Measurements from ENCODE around the gene PAM.

DNA sequence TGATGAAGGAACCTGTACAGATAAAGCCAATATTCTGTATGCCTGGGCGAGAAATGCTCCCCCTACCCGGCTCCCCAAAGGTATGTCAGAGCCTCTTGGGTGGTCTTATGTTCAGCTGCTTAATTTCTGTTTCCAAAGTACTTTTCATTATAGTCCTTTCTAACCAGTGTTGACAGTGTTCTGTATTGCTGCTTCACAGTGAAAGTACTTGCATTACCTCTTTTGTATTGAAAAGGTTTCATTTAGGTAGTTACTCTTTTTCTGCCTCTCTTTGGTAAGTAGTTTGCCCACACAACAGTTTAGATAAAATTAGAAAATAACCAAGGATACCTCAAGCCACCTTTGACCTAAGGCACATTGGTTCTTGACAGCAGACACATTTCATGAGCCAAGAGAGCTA is 169.9 kb downstream of the PAM start:
- no peak for TF ChIP-seq POLR2A (IDR thresholded peaks at IDR 0.05)
- TF ChIP-seq, protein P1, sequence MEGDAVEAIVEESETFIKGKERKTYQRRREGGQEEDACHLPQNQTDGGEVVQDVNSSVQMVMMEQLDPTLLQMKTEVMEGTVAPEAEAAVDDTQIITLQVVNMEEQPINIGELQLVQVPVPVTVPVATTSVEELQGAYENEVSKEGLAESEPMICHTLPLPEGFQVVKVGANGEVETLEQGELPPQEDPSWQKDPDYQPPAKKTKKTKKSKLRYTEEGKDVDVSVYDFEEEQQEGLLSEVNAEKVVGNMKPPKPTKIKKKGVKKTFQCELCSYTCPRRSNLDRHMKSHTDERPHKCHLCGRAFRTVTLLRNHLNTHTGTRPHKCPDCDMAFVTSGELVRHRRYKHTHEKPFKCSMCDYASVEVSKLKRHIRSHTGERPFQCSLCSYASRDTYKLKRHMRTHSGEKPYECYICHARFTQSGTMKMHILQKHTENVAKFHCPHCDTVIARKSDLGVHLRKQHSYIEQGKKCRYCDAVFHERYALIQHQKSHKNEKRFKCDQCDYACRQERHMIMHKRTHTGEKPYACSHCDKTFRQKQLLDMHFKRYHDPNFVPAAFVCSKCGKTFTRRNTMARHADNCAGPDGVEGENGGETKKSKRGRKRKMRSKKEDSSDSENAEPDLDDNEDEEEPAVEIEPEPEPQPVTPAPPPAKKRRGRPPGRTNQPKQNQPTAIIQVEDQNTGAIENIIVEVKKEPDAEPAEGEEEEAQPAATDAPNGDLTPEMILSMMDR (IDR thresholded peaks at IDR 0.05), result no peak
